HG03103 (cell line): ENCODE results near the gene NEDD4.
"Not testable (repeated sequence)": the region's sequence is repeated elsewhere in the genome, so short reads cannot be mapped to it uniquely, and the experiment has no call there.

Source experiments
- ATAC-seq: cut with Tn5 transposase; IDR thresholded peaks from one replicate; pipeline ENCODE4 v1.9.1; 2021; ENCODE audit warnings: low read depth; ENCODE audit not compliant: unreplicated experiment

Gene NEDD4

DNA sequence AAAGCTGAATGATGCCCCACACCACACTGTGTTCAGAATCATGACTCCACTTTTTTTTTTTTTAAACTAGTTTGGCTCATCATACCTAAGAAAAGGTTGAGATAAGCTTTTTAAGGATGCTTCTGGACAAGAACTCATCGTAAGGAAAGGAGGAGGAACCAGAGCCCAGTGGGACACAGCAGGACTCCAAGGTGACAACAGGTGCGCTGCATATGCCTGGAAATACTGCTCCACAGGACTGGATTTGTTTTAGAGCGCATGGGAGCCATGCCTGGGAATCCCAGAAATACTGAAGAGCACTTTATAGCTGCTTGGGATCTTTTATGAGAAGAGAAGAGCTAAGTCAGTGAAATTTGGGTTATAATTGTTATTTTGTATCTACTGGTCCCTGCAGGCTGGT is 93.4 kb downstream of the NEDD4 start:
- no peak for ATAC-seq

DNA sequence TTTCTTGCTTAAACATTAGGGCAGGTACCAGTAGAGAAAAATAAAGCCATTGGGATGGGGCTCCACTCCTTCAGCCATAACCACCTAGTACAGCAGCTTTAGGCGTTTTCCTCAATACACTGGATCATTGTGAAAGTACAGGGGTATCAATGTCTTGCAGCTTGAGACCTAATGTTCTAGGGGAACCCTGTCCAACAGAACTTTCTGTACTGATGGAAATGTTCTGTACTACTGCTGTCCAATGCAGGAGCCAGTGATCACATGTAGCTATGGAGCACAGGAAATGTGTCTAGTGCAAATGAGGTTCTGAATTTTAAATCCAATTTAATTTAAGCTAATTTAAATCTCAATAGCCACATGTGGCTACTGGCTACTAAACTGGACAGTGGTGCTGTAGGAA is 93.9 kb downstream of the NEDD4 start:
- no peak for ATAC-seq

DNA sequence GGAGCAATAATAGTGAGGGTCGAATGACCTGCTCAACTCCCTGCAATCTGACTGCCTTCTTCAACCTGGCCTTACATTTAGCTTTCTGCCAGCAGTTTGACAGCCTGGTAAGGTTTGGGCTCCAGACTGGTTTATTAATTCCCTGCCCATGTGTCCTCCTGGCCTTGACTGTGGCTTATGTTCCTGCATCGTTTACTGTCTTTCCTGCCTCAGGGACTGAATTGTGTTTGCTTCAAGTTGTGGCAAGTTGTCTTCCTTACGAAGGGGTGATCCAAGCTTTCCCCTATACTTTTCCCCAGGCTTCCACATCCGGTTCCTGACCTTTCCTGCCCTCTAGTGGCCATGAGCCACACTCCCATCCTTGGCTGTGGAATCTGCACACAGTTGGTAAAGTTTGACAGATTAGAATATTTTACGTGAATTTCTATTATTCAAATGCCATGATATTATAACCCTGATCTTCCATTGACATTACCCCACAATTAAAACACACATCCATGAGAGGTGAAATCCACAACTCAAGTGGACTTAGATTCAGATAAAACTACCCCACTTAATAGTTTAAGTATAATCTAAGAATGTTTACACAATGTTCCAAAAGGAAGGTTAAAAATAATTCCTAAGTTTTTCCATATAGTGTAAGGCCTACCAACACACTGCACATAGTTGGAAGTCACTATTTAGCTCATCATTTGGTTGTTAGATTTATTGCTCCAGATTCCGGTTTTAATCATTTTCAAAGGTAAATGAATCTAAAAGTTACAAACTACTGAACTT is 95.7 kb downstream of the NEDD4 start:
- no peak for ATAC-seq

DNA sequence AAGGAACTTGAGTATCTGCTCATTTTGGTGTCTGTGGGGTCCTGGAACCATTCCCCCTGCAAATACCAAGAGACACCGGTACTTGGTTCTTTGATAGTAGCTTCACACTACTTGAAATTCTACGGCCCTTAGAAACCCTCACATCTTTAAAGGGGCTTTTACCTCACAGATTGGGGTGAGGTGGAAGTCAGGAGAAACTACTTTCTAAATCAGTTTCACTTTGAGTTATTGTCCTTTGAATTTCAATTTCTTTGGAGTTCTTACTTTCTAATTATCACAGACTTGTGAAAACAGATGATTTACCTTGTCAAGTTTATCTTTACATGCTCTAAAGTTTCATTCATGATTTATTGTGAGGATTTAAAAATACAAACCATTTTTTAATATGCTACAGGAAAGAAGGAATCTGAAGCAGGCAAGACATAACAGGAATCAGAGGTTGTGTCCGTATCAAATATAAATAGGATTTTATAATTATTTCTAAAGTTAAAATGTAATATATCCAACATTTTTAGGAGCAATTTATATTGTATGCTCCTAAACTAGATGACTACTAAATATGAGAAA is 98.9 kb downstream of the NEDD4 start:
- ATAC-seq = no peak

DNA sequence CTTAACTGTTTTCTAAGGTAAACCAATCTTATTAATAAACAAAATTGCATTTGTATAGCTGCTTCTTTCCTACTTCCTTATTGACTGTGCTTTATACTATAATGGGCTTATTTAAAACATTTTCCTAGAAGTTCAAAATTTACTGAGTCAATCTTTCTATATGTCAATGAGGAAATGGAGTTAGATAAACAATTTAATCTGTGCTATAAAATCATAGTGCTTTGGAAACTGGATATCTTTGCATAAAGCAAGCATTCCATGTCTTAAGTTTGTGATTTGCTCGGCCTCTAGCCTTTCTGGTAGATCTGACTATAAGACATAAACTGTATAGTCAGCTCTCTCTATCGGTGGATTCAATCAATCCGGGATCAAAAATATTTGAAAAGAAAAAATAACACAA is 99.6 kb downstream of the NEDD4 start:
- no peak for ATAC-seq

DNA sequence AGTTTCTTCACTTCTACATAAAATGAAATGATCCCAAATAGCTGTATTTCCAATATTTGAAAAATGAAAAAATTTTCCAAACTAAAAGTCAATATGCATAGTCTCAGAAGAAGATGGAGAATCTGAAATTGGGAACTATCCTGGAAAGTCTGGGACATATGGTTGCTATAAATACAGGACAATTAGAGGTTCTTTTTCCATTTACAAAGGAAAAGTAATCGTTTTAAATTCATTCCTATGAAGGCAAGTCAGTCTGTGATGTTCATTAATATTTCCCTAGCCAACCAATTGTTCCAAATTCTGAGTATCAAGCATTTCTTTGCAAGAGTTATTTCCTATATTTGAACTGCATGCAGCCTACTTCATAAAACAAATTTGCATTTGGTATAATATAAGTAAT is 102.2 kb downstream of the NEDD4 start:
- ATAC-seq = no peak

DNA sequence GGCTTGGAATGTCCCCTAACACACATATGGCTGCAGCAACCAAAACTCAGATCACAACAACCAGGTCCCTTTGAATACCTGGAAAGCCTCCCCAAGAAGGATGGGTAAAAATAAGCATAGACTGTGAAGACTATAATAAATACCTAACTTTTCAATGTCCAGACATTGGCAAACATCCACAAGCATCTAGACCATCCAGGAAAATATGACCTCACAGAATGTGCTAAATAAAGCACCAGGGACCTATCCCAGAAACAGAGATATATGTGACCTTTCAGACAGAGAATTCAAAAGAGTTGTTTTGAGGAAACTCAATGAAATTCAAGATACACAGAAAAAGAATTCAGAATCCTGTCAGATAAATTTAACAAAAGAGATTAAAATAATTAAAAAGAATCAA is 109.2 kb downstream of the NEDD4 start:
- ATAC-seq = no peak

DNA sequence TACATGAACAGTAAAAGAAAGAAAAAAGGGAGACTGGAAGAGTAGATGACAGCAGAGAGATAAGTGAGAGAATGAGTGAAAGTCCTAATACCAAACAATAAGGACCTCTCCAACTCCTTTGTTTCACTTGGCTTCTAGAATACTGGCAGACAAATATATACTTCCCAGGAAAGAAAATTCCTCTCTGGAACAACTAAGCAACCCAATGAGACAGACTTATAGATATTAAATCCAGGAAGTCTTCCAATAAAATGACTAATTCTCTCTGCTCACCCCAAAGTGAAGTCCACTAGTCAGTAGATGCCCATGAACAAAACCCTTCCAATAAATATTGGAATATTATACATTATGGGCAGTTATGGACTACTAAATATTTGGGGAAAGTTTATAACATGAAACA is 114.2 kb downstream of the NEDD4 start:
- no peak for ATAC-seq

DNA sequence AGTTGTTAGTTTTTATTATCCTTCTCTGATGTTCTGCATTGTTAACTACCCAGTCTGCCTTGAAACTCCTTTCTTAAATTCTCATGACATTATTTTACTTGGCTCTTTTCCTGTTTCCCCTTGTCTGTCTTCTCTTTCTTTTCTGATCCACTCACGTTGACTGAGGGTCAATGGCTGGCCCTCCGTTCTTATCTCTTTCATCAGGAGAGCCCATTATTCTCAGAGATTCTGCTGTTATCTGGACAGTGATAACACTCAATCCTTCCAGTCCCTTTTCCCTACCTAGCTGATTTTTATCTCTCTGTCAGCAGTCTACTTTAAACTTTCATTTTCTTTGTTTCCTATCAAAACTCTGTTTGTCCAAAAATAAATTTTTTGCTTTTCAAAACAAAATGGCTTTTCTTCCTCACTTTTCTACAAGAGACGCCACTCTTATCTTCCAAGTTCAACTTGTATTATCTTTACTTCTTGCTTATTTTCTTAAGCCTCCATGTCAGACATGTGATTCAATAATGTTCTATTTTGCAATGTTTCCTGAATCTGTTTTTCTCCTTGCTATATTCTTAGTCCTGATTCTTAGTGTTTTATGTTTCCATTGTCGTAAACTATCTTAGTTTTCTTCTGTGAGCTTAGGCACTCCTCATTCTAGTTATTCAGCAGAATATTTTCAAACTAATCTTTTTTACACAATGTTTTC is 120.2 kb downstream of the NEDD4 start:
- no peak for ATAC-seq

DNA sequence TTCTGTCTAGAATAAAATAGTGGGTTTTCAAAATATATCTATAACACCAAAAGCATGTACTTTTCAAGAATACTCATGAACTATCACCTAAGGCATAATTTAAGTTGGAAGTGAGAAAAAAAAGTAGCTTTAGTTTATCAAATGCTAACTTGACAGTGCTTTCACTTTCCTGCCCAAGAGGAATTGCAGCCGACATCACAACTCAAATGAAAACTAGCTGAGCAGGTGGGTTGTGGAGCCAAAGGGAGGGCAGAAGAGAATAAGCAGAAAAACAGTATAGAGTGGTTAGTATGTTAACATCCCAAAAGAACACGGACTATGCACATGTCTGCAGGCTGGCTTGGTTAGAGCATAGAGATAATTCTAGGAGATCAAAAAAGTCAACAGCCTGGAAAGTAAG is 120.9 kb downstream of the NEDD4 start:
- ATAC-seq = no peak

DNA sequence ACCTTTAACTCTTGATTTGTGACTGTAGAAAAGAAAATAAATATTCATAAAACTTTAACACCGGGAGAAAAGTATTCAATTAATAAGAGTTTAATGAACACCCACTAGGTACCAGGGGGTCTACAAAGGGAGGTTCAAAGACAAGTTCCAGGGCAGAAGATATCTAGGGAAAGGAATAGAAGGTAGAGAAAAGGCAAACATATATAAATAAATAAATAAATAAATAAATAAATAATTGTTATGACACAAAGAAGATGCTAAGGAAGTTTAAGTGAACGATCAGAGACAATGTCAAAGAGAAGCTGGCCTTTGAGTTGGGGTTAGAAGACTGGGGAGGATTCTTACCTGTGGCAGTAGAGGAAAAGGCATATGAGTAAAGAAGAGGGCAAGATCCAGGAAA is 123.8 kb downstream of the NEDD4 start:
- ATAC-seq = no peak

DNA sequence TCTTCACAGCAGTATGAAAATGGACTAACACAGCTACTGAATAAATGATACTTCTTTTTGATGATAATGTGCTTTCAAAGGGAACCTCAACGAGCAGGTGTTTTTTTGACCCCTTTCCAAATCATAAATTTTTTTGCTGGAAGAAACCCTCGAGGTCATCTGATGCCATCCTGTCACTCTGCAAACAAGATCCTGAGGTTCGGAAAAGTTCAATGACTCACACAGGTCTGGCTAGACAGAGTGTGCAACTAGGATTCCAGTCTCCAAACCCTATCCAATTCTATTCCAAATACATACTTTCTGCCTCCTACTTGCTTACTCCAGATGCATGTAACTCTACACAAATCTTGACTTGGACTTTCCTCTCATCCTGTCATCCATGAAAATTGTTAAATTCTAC is 124.7 kb downstream of the NEDD4 start:
- no peak for ATAC-seq

DNA sequence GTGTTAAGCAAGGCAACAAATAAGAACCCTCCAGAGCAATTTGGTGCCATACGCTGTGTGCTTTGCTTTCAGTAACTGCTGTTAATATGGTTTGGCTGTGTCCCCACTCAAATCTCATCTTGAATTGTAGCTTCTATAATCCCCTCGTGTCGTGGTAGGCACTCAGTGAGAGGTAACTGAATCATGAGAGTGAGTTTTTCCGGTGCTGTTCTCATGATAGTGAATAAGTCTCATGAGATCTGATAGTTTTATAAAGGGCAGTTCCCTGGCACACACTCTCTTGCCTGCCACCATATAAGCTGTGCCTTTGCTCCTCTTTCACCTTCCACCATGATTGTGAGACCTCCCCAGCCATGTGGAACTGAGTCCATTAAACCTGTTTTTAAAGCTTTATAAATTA is 125.1 kb downstream of the NEDD4 start:
- ATAC-seq = not testable (repeated sequence)

DNA sequence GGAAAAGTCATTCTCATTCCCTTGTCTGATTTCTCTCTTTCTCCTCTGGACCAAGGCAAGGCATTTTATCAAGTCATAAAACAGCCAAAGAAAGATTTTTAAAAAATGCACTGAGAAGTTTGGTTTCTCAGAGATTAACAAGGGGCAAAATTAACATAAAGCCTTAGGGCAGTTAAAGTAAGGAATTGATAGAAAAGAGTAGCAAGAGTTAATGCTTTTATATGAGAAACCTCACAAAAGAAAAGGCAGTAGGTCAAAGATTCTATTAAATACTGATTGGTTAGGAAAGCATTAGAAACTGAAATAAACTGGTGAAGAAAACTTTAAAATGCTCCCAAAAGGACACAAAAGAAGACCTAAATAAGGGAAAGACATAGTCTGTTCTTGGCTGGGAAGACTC is 129.5 kb downstream of the NEDD4 start:
- no peak for ATAC-seq

DNA sequence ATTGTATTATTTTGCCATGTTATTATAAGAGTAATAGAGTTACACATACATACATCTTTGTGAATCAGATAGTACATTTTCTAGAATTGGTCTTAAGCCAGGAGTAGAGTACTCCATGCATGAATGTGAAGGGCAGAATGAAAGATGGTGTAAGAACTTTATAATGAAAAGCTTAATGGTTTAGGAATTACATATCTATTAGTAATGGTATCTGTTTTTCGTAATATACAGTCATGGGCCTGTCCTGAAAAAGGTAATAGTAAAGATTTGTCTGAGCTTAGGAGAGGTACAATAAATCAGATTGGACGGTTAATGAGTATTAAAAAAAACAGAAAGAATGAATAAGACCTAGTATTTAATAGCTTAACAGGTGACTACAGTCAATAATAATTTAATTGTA is 132.3 kb downstream of the NEDD4 start:
- no peak for ATAC-seq

DNA sequence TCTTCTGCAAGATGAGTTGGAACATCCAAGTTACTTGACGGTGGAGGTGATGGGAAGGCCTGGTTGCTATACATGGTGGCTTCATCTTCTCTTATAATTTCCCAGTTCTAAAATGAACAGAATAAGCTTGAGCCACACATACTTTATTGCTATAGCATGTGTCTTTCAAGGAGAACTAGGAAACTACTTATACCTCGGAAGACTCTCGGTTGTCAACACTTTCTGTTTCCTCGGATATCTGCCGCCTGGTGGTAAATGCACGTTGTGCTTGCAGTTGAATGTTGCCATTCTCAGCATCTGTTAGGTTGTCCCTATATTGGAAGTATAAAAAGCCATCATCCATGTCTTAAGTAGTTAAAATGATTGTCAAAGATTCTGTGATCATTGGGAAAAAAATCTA is 132.9 kb downstream of the NEDD4 start:
- ATAC-seq = no peak

DNA sequence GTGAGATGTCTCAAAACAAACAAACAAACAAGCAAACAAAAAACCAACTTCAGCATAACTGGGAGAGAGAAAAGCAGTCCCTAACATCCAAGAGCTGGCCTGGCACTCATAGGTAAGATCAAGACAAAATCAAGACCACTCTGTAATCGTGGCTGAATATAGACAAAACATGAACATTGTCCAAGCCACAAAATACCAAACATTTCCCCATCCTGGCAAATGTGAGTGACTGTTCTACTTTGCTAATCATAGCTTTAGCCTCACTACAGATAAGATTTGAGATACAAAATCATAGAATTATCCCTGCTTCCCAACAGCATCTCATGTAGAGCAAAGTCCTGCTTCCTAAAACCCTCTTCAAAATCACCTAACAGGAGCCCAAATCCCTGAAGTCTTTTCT is 133.7 kb downstream of the NEDD4 start:
- no peak for ATAC-seq

DNA sequence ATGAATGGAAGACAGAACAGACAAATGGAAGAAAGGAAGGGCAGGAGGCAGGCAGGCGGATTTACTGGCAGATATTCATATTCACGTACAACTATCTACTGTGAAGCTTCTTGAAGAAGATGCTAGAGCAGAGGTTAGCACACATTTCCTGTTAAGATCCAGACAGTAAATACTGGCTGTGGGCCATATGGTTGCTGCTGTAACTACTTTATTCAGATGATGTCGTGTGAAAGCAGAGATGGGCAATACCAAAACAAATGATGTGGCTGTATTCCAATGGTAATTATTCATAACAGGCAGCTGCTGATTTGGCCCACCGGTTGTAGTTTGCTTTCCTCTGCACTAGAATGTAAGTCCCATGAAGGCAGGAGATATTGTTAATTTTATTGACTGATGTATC is 134.8 kb downstream of the NEDD4 start:
- ATAC-seq = no peak

DNA sequence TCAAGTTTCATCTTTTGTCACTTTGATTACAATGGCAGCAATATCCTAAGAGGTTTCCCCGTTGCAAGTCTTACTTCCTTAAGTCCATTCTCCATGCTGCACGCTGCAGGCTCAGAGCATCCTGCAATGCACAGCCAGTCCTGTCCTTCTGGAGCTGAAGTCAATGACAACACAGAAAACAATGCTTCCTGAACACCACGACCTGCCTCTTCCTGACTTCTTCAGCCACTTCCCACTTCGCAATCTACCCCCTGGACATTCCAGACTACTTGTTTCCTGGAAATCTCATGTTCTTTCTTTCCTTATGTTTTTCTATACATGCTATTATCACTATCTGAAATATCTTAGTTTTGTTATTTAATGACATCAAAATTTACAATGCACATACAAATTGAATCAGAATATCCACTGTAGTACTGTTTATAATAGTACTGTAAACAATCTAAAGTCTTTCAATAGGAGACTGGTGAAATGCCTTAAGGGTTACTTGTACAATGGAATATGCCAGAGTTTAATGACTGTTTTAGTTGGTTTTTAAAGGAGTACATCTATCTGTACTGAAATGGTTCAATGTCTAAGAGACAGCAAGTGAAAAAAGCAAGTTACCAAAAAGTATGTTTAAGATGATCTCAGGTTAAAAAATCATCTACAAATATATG is 136.8 kb downstream of the NEDD4 start:
- no peak for ATAC-seq

DNA sequence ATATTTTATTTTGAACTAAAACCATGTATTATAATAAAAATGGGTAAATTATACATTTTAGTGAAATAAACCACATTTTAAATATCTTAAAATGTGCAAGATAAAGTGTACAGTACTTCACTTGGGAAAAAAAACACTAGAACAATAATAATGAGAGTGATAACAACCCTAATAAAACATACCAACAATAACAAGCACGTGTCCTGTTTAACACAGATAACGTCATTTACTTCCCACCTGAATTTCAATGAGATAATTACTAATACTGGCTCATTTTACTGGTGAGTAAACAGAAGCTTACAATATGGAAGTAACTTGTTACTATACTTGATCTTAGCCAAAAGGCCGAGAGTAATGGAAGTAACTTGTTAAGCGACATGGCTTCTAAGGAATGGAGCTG is 140.3 kb downstream of the NEDD4 start:
- ATAC-seq = no peak

DNA sequence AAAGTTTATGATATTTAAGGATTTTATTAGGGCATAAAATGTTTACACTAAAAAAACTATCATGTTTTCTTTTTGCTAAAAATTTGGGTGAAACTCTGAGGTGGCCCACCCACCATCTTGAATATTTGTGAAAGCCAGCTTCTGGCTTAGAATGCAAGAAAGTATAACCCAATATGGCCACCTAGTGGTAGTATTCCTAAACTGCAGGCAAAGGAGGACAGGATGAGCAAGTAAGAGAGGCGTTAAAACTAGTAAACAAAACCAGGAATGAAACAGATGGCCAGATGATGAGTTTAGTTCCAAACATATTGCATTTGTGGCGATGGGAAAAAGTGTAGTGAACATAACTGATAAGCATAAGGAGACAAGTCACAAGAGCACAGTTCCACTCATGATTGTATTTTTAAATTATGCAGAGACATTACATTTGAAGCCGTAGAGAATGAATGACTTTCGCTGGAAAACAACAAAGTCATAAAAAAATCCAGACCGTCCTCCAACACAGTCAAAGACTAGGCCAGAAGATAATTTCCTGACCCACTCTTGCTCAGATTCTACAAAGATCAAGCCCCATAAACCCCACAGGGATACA is 147.2 kb downstream of the NEDD4 start:
- peak; percentile 74 for ATAC-seq
